Measurements from ENCODE around the gene NUP210.
A peak's percentile ranks its signal among the peaks of the same experiment; 100 is the strongest.

Gene NUP210

GRCh38 chr3:13457593-13457992, 37.5 kb upstream of the NUP210 start:
- TF ChIP-seq CTCF (conservative IDR thresholded peaks at IDR 0.05; ENCODE audit: low read length) (no peak), EZH2phosphoT487 (IDR thresholded peaks at IDR 0.05; ENCODE audit: borderline replicate concordance) (no peak)
- no peaks in the 10 kb centered on the region for H3F3A ChIP-seq (ENCODE audit: low read depth)
- no peaks in the 10 kb centered on the region for H3K79me2 ChIP-seq (ENCODE audit: insufficient read depth, low read length)
- H3K4me3 ChIP-seq (ENCODE audit: low read length, poor library complexity, severe bottlenecking): no peak overlapping the region
- no peak overlapping the region for H3K4me2 ChIP-seq (ENCODE audit: low read depth, low read length, poor library complexity, severe bottlenecking)
- no peak overlapping the region for H2AFZ ChIP-seq (ENCODE audit: low read length)
- H3K36me3 ChIP-seq (ENCODE audit: insufficient read depth, low read length): no peaks in the 10 kb centered on the region
- no peaks in the 10 kb centered on the region for H4K20me1 ChIP-seq (ENCODE audit: insufficient read depth, low read length, poor library complexity, severe bottlenecking)
- no peak overlapping the region for H3K9ac ChIP-seq (ENCODE audit: low read depth, low read length, poor library complexity, severe bottlenecking)
- H3K27me3 ChIP-seq (ENCODE audit: insufficient read depth, low read length, poor library complexity, severe bottlenecking): no peaks in the 10 kb centered on the region
- no peaks in the 10 kb centered on the region for H3K9me2 ChIP-seq (replicated peaks; ENCODE audit: low read depth, low read length)
- peaks cover 5% of the 10 kb centered on the region for H3K4me1 ChIP-seq (ENCODE audit: insufficient read depth, low read length, poor library complexity, severe bottlenecking)
- H3K9me3 ChIP-seq (ENCODE audit: insufficient read depth, low read depth, low read length): no peaks in the 10 kb centered on the region

- H3K9ac ChIP-seq (ENCODE audit: low read depth, low read length, poor library complexity, severe bottlenecking): no peak overlapping the region
- H3K9me2 ChIP-seq (replicated peaks; ENCODE audit: low read depth, low read length): no peaks in the 10 kb centered on the region
- H2AFZ ChIP-seq (ENCODE audit: low read length): no peak overlapping the region
- TF ChIP-seq EZH2phosphoT487 (IDR thresholded peaks at IDR 0.05; ENCODE audit: borderline replicate concordance) (no peak), CTCF (conservative IDR thresholded peaks at IDR 0.05; ENCODE audit: low read length) (no peak)
- no peaks in the 10 kb centered on the region for H3K27me3 ChIP-seq (ENCODE audit: insufficient read depth, low read length, poor library complexity, severe bottlenecking)
- H3K79me2 ChIP-seq (ENCODE audit: insufficient read depth, low read length): no peaks in the 10 kb centered on the region
- H3K4me3 ChIP-seq (ENCODE audit: low read length, poor library complexity, severe bottlenecking): no peak overlapping the region
- no peaks in the 10 kb centered on the region for H3K36me3 ChIP-seq (ENCODE audit: insufficient read depth, low read length)
- no peaks in the 10 kb centered on the region for H3K9me3 ChIP-seq (ENCODE audit: insufficient read depth, low read depth, low read length)
- H3K4me1 ChIP-seq (ENCODE audit: insufficient read depth, low read length, poor library complexity, severe bottlenecking): peaks cover 8% of the 10 kb centered on the region
- H4K20me1 ChIP-seq (ENCODE audit: insufficient read depth, low read length, poor library complexity, severe bottlenecking): no peaks in the 10 kb centered on the region
- H3F3A ChIP-seq (ENCODE audit: low read depth): no peaks in the 10 kb centered on the region
- no peak overlapping the region for H3K4me2 ChIP-seq (ENCODE audit: low read depth, low read length, poor library complexity, severe bottlenecking)
Measured at GRCh38 chr3:13455644-13456043, 35.5 kb upstream of the NUP210 start.

GRCh38 chr3:13452490-13453335, 32.6 kb upstream of the NUP210 start:
- H3K79me2 ChIP-seq (ENCODE audit: insufficient read depth, low read length): no peaks in the 10 kb centered on the region
- no peaks in the 10 kb centered on the region for H3F3A ChIP-seq (ENCODE audit: low read depth)
- H3K4me3 ChIP-seq (ENCODE audit: low read length, poor library complexity, severe bottlenecking): peak overlapping the region; percentile 48
- H3K4me2 ChIP-seq (ENCODE audit: low read depth, low read length, poor library complexity, severe bottlenecking): peak overlapping the region; percentile 59
- H3K36me3 ChIP-seq (ENCODE audit: insufficient read depth, low read length): no peaks in the 10 kb centered on the region
- H3K4me1 ChIP-seq (ENCODE audit: insufficient read depth, low read length, poor library complexity, severe bottlenecking): peaks cover 8% of the 10 kb centered on the region
- no peaks in the 10 kb centered on the region for H3K27me3 ChIP-seq (ENCODE audit: insufficient read depth, low read length, poor library complexity, severe bottlenecking)
- H3K9me3 ChIP-seq (ENCODE audit: insufficient read depth, low read depth, low read length): no peaks in the 10 kb centered on the region
- peak; percentile 83 for TF ChIP-seq CTCF (conservative IDR thresholded peaks at IDR 0.05; ENCODE audit: low read length)
- TF ChIP-seq EZH2phosphoT487 (IDR thresholded peaks at IDR 0.05; ENCODE audit: borderline replicate concordance): no peak
- H4K20me1 ChIP-seq (ENCODE audit: insufficient read depth, low read length, poor library complexity, severe bottlenecking): no peaks in the 10 kb centered on the region
- H3K9me2 ChIP-seq (replicated peaks; ENCODE audit: low read depth, low read length): no peaks in the 10 kb centered on the region
- H3K9ac ChIP-seq (ENCODE audit: low read depth, low read length, poor library complexity, severe bottlenecking): no peak overlapping the region
- H2AFZ ChIP-seq (ENCODE audit: low read length): peak overlapping the region; percentile 65; the same call in 1 of the 2 replicates
